ENCODE data around the gene SDC3.
A peak's percentile ranks its signal among the peaks of the same experiment; 100 is the strongest.

SDC3 gene

GRCh38 chr1:30823969-30824735 is 84.4 kb downstream of the SDC3 start:
- peak overlapping the region; percentile 61 for H3K4me3 ChIP-seq (ENCODE audit: low read depth, low read length)
- peak; percentile 99 for DNase-seq (ENCODE audit: low read depth)
- TF ChIP-seq CTCF (conservative IDR thresholded peaks at IDR 0.05; ENCODE audit: low read depth, low read length), result peak; percentile 5

GRCh38 chr1:30823627-30823968 is 85.0 kb downstream of the SDC3 start:
- no peak for DNase-seq (ENCODE audit: low read depth)
- no peak for TF ChIP-seq CTCF (conservative IDR thresholded peaks at IDR 0.05; ENCODE audit: low read depth, low read length)
- peak overlapping the region; percentile 22 for H3K4me3 ChIP-seq (ENCODE audit: low read depth, low read length)

- no peak overlapping the region for H3K4me3 ChIP-seq (ENCODE audit: low read depth, low read length)
- peak; percentile 53 for DNase-seq (ENCODE audit: low read depth)
Measured at GRCh38 chr1:30822966-30823581, 85.5 kb downstream of the SDC3 start.

GRCh38 chr1:30822006-30822405 is 86.6 kb downstream of the SDC3 start:
- no peak for DNase-seq (ENCODE audit: low read depth)
- H3K4me3 ChIP-seq (ENCODE audit: low read depth, low read length), result no peak overlapping the region
- no peak for TF ChIP-seq CTCF (conservative IDR thresholded peaks at IDR 0.05; ENCODE audit: low read depth, low read length)

More at GRCh38 chr1:30822966-30823581, 85.5 kb downstream of the SDC3 start:
- no peak for TF ChIP-seq CTCF (conservative IDR thresholded peaks at IDR 0.05; ENCODE audit: low read depth, low read length)

GRCh38 chr1:30820299-30820698 is 88.3 kb downstream of the SDC3 start:
- no peak for TF ChIP-seq CTCF (conservative IDR thresholded peaks at IDR 0.05; ENCODE audit: low read depth, low read length)
- no peak for DNase-seq (ENCODE audit: low read depth)
- H3K4me3 ChIP-seq (ENCODE audit: low read depth, low read length), result no peak overlapping the region
